HUES6 (cell line): ENCODE data around the gene ZNF385A.

Experiments used
- H3K27ac ChIP-seq: 2 replicates; pipeline ENCODE4 v1.7.0; 2013; ENCODE audit warnings: low read depth, mild to moderate bottlenecking, low read length, inconsistent platforms
- H3K27me3 ChIP-seq: 2 replicates; pipeline ENCODE4 v1.6.1; 2013; ENCODE audit warnings: low read length; ENCODE audit not compliant: control insufficient read depth, insufficient read depth
- H3K36me3 ChIP-seq: 2 replicates; pipeline ENCODE4 v1.6.1; 2013; ENCODE audit warnings: low read length; ENCODE audit not compliant: control insufficient read depth, insufficient read depth
- H3K4me1 ChIP-seq: 2 replicates; pipeline ENCODE4 v1.6.1; 2013; ENCODE audit warnings: low read length; ENCODE audit not compliant: control insufficient read depth, insufficient read depth
- H3K4me3 ChIP-seq: 2 replicates; pipeline ENCODE4 v1.5.1; 2013; ENCODE audit warnings: low read depth, low read length
- H3K9ac ChIP-seq: one replicate; pipeline ENCODE4 v1.6.1; 2013; ENCODE audit warnings: mild to moderate bottlenecking, low read length
- H3K9me3 ChIP-seq: 2 replicates; pipeline ENCODE4 v1.6.1; 2013; ENCODE audit warnings: low read depth, low read length; ENCODE audit not compliant: control insufficient read depth, insufficient read depth

ZNF385A gene

DNA sequence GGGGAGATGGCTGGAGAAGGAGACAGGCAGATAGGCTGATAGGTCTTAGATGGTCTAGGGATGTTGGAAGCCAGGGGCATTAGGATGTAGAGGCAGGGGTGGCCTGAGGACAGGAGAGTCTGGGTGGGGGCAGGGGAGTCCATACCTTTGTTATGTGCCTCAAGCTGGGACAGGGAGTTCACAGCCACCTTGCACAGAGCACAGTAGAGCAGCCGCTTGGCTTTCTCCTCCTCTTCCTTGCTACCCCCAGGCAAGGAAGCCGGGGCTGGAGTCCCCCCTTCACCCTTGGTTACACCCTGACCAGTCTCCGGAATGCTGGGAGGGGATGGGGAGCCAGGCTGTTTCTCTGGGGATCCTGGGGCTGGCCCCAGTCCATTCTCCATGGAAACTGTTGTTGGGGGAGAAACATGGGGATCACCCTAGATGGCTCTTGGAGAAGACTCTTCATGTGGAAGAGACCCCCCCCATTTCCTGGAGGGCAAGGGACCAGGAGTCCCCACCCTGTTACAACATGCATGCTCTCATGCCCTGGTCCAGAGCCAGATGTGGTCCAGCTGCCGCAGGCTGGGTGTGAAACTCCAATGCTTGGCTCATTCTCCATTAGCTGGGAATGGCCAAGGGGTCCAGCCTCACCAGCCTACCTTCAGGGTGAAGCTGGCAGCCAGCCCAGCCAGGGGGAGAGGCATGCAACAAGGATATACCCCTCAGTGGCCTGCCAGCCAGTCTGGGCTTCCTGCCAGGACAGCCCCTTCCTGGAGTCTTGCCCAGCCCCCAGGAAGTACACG, 13.0 kb downstream of the ZNF385A start:
- Histone ChIP-seq H3K27ac (no peak overlapping the region), H3K27me3 (peaks cover 30% of the 10 kb centered on the region), H3K9me3 (no peaks in the 10 kb centered on the region), H3K4me1 (peaks cover 34% of the 10 kb centered on the region; the same call in 1 of the 2 replicates), H3K4me3 (no peak overlapping the region), H3K36me3 (peaks cover 18% of the 10 kb centered on the region; the same call in 1 of the 2 replicates), H3K9ac (no peak overlapping the region)

DNA sequence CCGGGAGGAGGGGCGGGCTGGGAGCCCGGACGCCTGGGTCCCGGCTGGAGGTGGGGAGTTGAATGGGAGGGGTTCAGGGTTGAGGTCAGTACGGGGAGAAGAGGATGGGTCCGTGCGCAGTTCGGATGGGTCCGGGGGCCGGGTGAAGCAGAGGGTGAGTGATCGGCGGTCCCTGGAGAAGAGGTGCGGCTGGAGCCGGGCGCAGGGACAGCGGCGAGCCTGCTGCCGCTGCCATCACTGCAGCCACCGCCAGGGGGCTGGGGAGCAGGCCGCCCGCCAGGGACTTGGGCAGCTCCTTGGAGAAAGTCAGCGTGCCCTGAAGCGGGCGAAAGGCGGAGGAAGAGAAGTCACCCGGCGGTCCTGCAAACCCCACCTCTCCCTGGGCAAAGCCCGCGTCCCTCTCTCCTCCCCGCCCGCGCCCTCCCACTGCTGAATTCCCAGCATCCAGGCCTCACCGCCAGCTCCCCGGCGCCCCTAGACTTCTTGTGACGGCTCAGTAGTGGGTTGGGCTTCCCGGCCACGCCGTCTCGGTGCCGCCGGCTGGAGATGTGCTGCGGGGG, 14.3 kb downstream of the ZNF385A start:
- Histone ChIP-seq H3K36me3 (peaks cover 16% of the 10 kb centered on the region; the same call in 1 of the 2 replicates), H3K27me3 (peaks cover 26% of the 10 kb centered on the region), H3K4me1 (peaks cover 34% of the 10 kb centered on the region; the same call in 1 of the 2 replicates), H3K9ac (no peak overlapping the region), H3K4me3 (peak overlapping the region; percentile 49), H3K27ac (no peak overlapping the region), H3K9me3 (no peaks in the 10 kb centered on the region)

DNA sequence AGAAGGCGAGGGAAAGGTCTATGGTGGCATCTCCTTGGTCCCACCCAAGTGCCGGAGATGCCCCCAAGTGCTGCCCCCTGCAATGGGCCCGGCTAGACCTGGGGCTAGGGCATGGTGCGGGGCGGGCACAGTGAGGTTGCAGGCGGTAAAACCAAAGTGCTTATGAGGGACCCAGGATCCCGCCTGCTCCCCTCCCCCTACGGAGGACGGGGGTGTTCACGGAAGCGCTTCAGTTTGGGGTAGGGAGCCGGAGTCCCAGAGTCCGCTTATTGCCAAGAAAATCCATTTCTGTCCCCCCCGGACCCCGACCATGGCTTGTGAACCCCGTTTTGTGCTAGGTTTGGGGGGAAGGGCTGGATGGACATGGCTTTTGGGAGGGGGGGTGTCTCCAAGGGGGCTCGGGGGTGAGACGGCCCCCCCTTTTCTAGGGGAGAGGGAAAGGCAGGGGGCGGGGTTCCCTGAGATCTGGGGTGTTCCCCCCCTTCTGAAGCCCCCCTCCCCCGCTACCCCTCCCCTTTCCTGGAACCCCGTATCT, 14.9 kb downstream of the ZNF385A start:
- peak overlapping the region; percentile 17 for H3K9ac ChIP-seq
- peaks cover 31% of the 10 kb centered on the region; the same call in 1 of the 2 replicates for H3K4me1 ChIP-seq
- no peak overlapping the region for H3K27ac ChIP-seq
- peaks cover 26% of the 10 kb centered on the region for H3K27me3 ChIP-seq
- H3K4me3 ChIP-seq, result peak overlapping the region; percentile 53
- peaks cover 15% of the 10 kb centered on the region; the same call in 1 of the 2 replicates for H3K36me3 ChIP-seq
- no peaks in the 10 kb centered on the region for H3K9me3 ChIP-seq

DNA sequence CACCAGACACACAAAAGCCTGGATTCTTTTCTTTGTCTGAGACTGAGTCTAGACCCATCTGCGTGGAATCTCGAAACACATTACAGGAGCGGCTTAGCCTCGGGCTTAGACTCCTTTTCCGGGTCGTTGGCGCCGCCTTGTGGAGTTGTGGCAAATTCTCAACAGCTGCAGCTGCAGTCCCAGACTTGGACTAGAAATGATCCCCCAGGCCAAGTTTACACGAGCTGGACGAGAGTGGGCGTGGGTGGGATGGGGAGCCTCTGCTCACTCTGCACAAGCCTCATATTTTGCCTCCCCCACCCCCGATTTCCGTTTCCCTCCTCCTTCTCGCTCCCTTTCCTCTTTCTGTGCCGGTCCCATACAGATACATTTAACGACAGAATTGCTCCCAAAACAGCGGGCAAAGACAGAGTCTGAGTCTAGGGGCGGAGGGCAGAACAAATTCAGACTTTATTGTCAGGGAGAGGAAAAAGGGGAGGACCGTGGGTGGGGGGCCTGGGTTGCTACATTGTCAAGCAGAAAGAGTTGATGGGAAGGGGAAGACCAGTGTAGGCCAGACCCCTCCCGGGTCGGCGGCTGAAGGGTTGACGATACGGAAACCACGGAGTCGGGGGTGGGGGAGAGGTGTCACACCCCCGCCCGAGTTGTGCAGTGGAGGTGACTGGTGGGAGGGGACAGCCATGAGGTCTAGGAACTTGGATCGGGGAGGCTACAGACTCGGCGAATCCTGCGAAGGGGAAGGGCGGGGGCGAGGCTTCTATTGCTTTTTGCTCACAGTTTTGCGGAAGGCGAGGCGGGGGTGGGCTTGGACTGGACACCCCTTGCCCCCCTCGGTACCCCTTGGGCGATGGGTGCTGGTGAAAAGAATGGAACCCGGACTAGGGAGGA, 15.6 kb downstream of the ZNF385A start:
- peaks cover 24% of the 10 kb centered on the region; the same call in 1 of the 2 replicates for H3K4me1 ChIP-seq
- peaks cover 13% of the 10 kb centered on the region; the same call in 1 of the 2 replicates for H3K36me3 ChIP-seq
- no peaks in the 10 kb centered on the region for H3K9me3 ChIP-seq
- H3K27me3 ChIP-seq, result peaks cover 26% of the 10 kb centered on the region
- H3K4me3 ChIP-seq, result peak overlapping the region; percentile 53
- no peak overlapping the region for H3K27ac ChIP-seq
- peak overlapping the region; percentile 17 for H3K9ac ChIP-seq

DNA sequence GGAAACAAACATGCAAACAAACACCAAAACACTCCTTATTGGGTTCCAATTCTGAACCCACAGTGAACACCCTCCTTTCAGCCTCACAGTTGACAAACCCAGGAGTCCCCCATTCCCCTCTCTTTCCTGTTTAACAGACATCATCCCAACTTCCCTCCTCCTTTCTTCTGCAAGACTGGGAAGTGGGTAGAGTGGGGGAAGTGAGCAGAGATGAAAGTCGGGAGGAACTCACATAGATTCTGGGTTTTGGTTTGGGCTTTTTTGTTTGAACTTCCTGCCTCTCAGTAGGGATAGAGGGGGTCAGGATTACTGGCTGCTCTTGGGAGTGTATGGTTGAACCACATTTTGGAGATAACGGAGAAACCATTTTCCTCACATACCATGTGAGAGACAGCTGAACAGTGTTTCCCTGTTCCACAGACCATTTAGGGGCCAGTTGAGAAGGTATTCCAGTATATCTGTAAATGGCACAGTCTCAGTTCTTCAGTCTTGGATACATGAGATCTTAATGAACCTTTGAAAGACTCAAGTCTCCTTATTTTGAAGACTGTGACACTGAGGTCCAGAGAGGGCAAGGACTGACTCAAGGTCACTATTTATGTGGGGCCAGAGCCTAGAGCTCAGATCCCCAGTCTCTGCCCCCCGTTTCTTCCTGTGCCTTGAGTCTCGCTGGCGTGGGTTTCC, 16.4 kb downstream of the ZNF385A start:
- Histone ChIP-seq H3K4me3 (no peak overlapping the region), H3K27me3 (peaks cover 26% of the 10 kb centered on the region), H3K36me3 (peaks cover 12% of the 10 kb centered on the region; the same call in 1 of the 2 replicates), H3K4me1 (peaks cover 23% of the 10 kb centered on the region; the same call in 1 of the 2 replicates), H3K27ac (no peak overlapping the region), H3K9me3 (no peaks in the 10 kb centered on the region), H3K9ac (no peak overlapping the region)

DNA sequence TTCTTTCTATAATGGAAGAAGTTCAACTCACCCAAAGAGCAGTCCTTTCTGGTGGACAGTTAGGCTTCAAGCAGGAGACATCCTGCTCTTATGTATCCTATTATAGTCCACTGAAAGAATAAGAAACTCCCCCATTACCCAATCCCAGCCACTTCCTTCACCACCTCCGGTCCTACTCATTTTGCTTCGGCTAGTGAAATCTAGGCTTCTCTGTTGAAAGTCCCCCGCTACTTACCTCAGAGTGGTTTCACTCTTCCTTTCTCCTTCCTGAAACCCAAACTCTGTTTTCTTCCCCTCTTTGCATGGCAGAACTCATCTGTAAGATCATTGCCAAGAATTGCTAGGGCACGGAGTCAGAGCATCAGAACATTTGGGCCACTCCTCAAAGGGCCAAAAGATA, 20.1 kb downstream of the ZNF385A start, which contains the start of gene GPR84:
Gene GPR84 (minus strand): TSS at position 74 of the 400 bp plus-strand sequence. CDS start 635 bp downstream, outside the sequence.
- peaks cover 20% of the 10 kb centered on the region for H3K27me3 ChIP-seq
- no peak within 1 kb of the TSS for H3K4me3 ChIP-seq
- no peak within 1 kb of the TSS for H3K9ac ChIP-seq
- no peaks in the 10 kb centered on the region for H3K36me3 ChIP-seq
- H3K27ac ChIP-seq, result no peak within 1 kb of the TSS
- no peaks in the 10 kb centered on the region for H3K9me3 ChIP-seq
- peaks cover 25% of the 10 kb centered on the region for H3K4me1 ChIP-seq

DNA sequence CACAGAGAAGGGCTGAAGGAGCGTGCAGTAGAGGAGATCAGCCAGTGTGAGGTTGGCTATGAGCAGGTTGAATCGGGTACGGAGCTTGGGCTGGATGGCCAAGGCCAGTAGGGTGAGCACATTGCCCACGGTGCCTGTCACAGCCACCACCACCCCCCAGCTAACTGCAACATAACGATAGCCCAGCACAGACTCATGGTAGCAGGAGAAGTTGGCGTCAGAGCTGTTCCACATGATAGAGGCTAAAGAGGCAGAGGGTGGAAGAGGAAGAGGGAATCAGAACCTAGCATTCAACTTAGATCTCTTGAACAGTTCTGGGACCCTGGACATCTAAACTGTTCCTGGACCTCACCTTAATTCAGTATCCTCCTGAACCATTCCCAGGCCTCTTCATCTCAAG, 20.9 kb downstream of the ZNF385A start:
- Histone ChIP-seq H3K27ac (no peak overlapping the region), H3K36me3 (no peaks in the 10 kb centered on the region), H3K4me1 (peaks cover 19% of the 10 kb centered on the region), H3K4me3 (no peak overlapping the region), H3K9ac (no peak overlapping the region), H3K9me3 (no peaks in the 10 kb centered on the region), H3K27me3 (peaks cover 13% of the 10 kb centered on the region)

DNA sequence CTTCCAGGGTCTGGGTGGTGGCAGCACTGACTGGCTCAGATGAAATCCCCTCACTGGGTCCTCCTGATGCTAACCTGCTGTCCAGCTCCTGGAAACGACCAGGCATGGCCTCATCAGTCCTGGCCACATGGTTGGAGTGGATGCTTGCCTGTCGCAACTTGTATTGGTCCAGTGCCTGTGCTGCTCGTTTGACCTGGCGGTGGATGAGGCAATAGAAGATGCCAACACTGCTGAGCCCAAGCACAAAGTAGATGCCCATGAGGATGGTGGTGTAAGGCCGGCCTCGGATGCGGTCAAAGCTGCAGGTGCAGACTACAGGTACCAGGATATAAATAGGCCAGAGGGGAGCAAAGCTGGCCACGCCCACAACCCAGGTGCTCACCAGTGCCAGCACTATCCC, 21.5 kb downstream of the ZNF385A start:
- no peak overlapping the region for H3K27ac ChIP-seq
- H3K4me1 ChIP-seq, result peaks cover 18% of the 10 kb centered on the region
- H3K4me3 ChIP-seq, result no peak overlapping the region
- no peak overlapping the region for H3K9ac ChIP-seq
- peaks cover 7% of the 10 kb centered on the region for H3K27me3 ChIP-seq
- no peaks in the 10 kb centered on the region for H3K9me3 ChIP-seq
- no peaks in the 10 kb centered on the region for H3K36me3 ChIP-seq

DNA sequence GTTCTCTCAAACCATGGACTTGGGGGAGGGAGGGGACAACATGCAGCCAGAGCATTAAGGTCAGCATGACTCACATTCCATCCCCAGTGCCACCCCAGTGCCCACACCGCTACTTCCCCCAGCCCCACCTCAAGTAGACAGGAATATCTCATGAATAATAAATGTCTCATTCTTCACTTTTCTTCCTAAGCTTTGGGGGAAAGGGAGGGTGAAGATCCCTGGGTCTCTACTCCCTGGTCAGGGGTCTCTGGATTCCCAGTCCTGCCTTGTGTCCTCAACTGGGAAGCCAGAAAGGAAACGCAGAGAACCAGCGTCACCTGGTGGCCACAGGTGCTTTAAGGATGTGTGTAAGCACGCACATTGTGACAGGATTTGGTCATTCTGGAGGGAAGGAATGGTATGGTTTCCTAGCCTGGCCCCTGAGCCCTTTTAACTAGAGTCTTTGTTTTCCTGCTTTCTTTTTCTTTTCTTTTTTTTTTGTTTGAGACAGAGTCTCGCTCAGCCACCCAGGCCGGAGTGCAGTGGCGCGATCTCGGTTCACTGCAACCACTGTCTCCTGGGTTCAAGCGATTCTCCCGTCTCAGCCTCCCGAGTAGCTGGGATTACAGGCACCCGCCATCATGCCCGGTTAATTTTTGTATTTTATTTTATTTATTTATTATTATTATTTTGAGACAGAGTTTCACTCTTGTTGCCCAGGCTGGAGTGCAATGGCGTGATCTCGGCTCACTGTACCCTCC, 23.6 kb downstream of the ZNF385A start:
- H3K4me3 ChIP-seq, result no peak overlapping the region
- no peaks in the 10 kb centered on the region for H3K36me3 ChIP-seq
- H3K9ac ChIP-seq, result no peak overlapping the region
- no peak overlapping the region for H3K27ac ChIP-seq
- H3K4me1 ChIP-seq, result peaks cover 37% of the 10 kb centered on the region
- H3K9me3 ChIP-seq, result no peaks in the 10 kb centered on the region
- H3K27me3 ChIP-seq, result no peaks in the 10 kb centered on the region
